Gastrocnemius medialis (tissue), 4 donors: ENCODE results near the gene GAPVD1. TPM values are rescaled to one million over a fixed set of nuclear protein-coding genes. Genes with fewer than 3 reads are reported as not detected.

Experiments
- ATAC-seq, 2 donors: fragments of 150-250 bp; one replicate each; pipeline ENCODE4 v1.9.1; 2016
- DNase-seq, 2 donors: peaks; one replicate each; pipeline ENCODE4 v3.0.0-alpha.2; 2019
- H3K27ac ChIP-seq, 4 donors: fragments of 200-600 bp; sonication (generic); 1 replicate in 1 of 4; 2 replicates in 3 of 4; pipeline ENCODE4 v1.5.1; 2016 to 2018; ENCODE audit warnings: mild to moderate bottlenecking in 2 of 4, moderate library complexity in 1 of 4
- H3K27me3 ChIP-seq, 3 donors: fragments of 200-600 bp; sonication (generic) in 2 of 3; 1 replicate in 1 of 3; 2 replicates in 2 of 3; pipeline versions ENCODE4 v1.5.1 to v1.6.0; 2016 to 2019; ENCODE audit warnings: mild to moderate bottlenecking in 1 of 3, moderate library complexity in 1 of 3
- H3K36me3 ChIP-seq, 2 donors: fragments of 200-600 bp; sonication (generic) in 1 of 2; one replicate each; pipeline ENCODE4 v1.5.1; 2017 to 2018
- H3K4me1 ChIP-seq, 2 donors: fragments of 200-600 bp; sonication (generic) in 1 of 2; one replicate each; pipeline ENCODE4 v1.5.1; 2016 to 2017; ENCODE audit warnings: mild to moderate bottlenecking in 2 of 2
- H3K4me3 ChIP-seq, 4 donors: fragments of 200-600 bp; sonication (generic) in 3 of 4; 1 replicate in 1 of 4; 2 replicates in 3 of 4; pipeline ENCODE4 v1.5.1; 2016 to 2019; ENCODE audit warnings: mild to moderate bottlenecking in 2 of 4
- H3K9me3 ChIP-seq, 3 donors: fragments of 200-600 bp; sonication (generic) in 2 of 3; 1 replicate in 1 of 3; 2 replicates in 2 of 3; pipeline ENCODE4 v1.5.1; 2016 to 2019
- CTCF ChIP-seq, 5 experiments: fragments of 450-650 bp in 3 of 5; fragments of 200-600 bp in 2 of 5; sonication (generic) in 2 of 5; IDR thresholded peaks in 4 of 5; conservative IDR thresholded peaks in 1 of 5; 1 replicate in 4 of 5; 2 replicates in 1 of 5; pipeline ENCODE4 v1.5.1; 2016 to 2019; ENCODE audit warnings: antibody characterized with exemption in 5 of 5, mild to moderate bottlenecking in 3 of 5, moderate library complexity in 3 of 5
- POLR2A ChIP-seq, 2 donors: fragments of 450-650 bp; IDR thresholded peaks; one replicate each; pipeline ENCODE4 v1.6.1; 2017; ENCODE audit warnings: antibody characterized with exemption in 2 of 2, mild to moderate bottlenecking in 2 of 2, moderate library complexity in 2 of 2
- in situ Hi-C, 4 donors: fragments of 200-750 bp; cut with MboI; loops; one replicate each; pipeline versions ENCODE4 v1.15.0 to v1.8.0; 2017; ENCODE audit warnings: low sequenced_read_pairs in 4 of 4
- intact Hi-C: fragments of 100-400 bp; cut with DNase I; formaldehyde crosslinking; loops from one replicate; pipeline ENCODE4 v1.15.1; 2023; ENCODE audit warnings: low total_unique reads
- total RNA-seq, 4 donors: library from RNA; depleted of rRNA; stranded (reverse); fragments of >200 nt; gene quantifications; one replicate each; pipeline versions ENCODE4 v1.1.0 to v1.2.3, GENCODE V29; 2016

Gene GAPVD1
- total RNA-seq, 4 donors from 2014 or later = 46.9 to 66.8 (median 53.6) TPM

- H3K4me1 ChIP-seq = peaks cover 0 to 5% of the 10 kb centered on the region in 2 donors
- no peak for TF ChIP-seq POLR2A (IDR thresholded peaks at IDR 0.05)
- ATAC-seq (no peak), DNase-seq (no peak)
- H3K36me3 ChIP-seq = no peaks in the 10 kb centered on the region
- in situ Hi-C loops = loop anchor here in 2 of 4 donors (10.0 to 25.0 kb wide), 2 partner anchors 118 to 610 kb away; partner anchors contain the start of gene NR6A1 (in 1 of the 2)
- H3K4me3 ChIP-seq = no peak overlapping the region
- H3K9me3 ChIP-seq = no peaks in the 10 kb centered on the region
- no peaks in the 10 kb centered on the region for H3K27me3 ChIP-seq
- intact Hi-C loops = no loop called here
- no peak overlapping the region for H3K27ac ChIP-seq
Measured at GRCh38 chr9:125372441-125373226, 111.0 kb downstream of the GAPVD1 start.

DNA sequence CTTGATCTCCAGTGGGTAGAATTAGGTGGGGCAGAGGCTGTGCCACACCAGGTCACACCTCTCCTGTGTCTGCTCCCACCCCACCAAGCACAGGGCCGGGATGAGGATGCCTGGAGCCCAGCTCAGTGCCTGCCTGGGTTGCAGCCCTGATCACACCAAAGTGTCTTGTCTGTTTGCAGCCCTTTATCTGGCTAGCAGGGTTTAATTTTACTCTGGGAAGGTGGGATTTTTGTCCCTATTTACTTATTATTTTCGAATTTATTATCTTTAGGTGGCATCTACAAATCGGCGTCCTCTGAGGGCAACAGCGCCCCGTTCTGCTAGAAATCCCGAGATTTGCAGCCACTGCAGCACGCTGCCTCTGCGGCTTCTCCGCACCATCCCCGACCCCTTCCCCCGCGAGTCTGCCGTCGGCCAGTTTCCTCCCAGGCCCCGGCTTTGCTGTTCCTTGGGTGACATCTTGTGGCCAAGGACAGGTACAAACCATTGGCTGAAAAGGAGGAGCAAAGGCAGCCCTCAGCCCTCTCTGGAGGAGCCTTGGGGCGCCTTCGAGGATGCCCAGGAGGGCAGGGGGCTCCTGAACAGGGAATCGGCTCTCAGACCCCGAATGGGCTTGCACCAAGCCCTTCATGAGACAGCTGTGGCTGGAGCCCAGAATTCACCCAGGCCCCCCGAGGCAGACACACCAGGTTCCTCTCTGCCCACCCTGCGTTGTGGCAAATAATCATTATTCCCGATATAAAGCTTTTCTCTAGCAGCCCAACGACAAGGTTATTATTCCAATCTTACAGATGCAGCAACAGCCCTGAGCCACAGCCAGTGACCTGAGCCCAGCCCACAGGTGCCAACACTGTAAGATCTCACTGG lies 113.0 kb downstream of the GAPVD1 start:
- intact Hi-C loops = loop anchor here (2.0 kb wide), 2 partner anchors 118 to 604 kb away; partner anchors contain the start of gene NR6A1
- DNase-seq = peak; percentile 31 to 40

DNA sequence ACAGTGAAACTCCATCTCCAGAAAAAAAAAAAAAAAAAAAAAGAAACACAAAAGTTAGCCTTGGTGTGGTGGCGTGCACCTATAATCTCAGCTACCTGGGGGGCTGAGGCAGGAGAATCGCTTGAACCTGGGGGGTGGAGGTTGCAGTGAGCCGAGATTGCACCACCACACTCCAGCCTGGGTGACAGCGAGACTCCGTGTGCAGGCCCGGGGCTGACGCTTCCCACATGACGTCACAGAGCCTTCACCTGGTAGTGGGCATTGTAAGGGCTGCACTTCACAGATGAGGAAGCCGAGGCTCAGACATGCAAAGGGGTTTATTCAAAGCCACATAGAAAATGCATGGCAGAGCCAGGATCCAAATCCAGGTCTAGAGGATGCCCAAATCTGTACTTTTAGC lies 114.2 kb downstream of the GAPVD1 start:
- Histone ChIP-seq H3K4me3 (no peak overlapping the region), H3K4me1 (peaks cover 0 to 5% of the 10 kb centered on the region in 2 donors), H3K36me3 (no peaks in the 10 kb centered on the region), H3K9me3 (no peaks in the 10 kb centered on the region), H3K27ac (no peak overlapping the region), H3K27me3 (no peaks in the 10 kb centered on the region)
- in situ Hi-C loops (loop anchor here in 1 of 4 donors (10.0 to 25.0 kb wide), 2 partner anchors 121 to 614 kb away; partner anchors contain the start of gene NR6A1), intact Hi-C loops (loop anchor here (2.0 kb wide), 2 partner anchors 119 to 605 kb away; partner anchors contain the start of gene NR6A1)
- TF ChIP-seq CTCF (IDR thresholded peaks at IDR 0.05 in 4 of 5, conservative IDR thresholded peaks at IDR 0.05 in 1 of 5) = no peak
- TF ChIP-seq POLR2A (IDR thresholded peaks at IDR 0.05) = no peak
- ATAC-seq (no peak), DNase-seq (no peak)

More for the DNA sequence above, 113.0 kb downstream of the GAPVD1 start:
- Histone ChIP-seq H3K9me3 (no peaks in the 10 kb centered on the region), H3K4me3 (peak overlapping the region in 3 of 4 donors; percentile 25 to 42 (median 31)), H3K27me3 (no peaks in the 10 kb centered on the region), H3K27ac (no peak overlapping the region), H3K36me3 (no peaks in the 10 kb centered on the region), H3K4me1 (peaks cover 0 to 5% of the 10 kb centered on the region in 2 donors)
- in situ Hi-C loops = loop anchor here in 2 of 4 donors (10.0 to 25.0 kb wide), 2 partner anchors 120 to 612 kb away; partner anchors contain the start of gene NR6A1 (in 2 of the 2)
- peak; percentile 45 to 79 (median 62) for TF ChIP-seq CTCF (IDR thresholded peaks at IDR 0.05 in 4 of 5, conservative IDR thresholded peaks at IDR 0.05 in 1 of 5)
- no peak for TF ChIP-seq POLR2A (IDR thresholded peaks at IDR 0.05)
- peak; percentile 81 to 83 for ATAC-seq

DNA sequence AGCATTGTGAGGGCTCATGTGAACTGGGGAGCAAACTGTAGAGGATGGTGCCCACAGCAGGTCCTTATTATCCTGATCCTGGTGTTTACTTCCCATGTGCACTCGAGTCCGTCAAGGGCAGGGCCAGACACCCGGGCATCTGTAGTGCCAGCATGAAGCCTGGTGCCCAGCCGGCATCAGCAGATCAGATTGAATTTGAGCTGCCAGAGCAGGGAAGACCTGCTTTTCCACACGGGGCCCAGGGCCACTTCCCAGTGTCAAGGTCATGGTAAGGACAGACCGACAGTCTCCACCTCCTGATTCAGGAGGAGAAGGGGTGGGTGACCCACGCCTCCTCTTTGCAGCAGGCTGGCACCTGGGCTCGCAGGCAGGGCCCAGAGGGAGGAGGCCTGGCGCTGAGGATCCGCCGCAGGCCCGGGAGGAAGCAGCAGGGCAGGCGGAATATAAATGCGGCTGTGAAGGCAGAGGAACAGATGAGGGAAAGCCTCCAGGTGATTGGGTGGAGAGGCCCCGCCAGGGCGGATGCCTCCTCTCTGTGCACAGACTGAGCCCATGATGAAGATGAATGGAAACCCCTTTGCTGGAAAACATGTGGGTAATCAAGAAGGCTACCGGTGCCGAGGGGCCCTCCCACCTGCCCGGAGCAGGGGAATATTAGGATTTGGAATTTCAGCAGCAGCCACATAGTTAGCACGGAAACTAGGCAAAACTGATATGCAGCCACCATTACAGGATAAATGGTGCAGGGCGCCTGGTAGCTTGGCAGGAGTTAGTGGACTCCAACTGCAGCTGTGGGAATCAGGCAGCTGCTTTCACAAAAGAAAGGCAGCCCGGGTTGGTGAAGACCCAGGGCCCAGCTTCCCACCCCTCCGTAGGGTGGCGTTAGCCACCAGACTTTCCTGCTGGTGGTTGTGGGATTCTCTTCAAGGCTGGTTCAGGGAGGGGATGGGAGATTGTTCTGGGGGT lies 114.9 kb downstream of the GAPVD1 start:
- no peak for TF ChIP-seq POLR2A (IDR thresholded peaks at IDR 0.05)
- TF ChIP-seq CTCF (IDR thresholded peaks at IDR 0.05 in 4 of 5, conservative IDR thresholded peaks at IDR 0.05 in 1 of 5) = no peak
- intact Hi-C loops = no loop called here
- Histone ChIP-seq H3K27me3 (no peaks in the 10 kb centered on the region), H3K36me3 (no peaks in the 10 kb centered on the region), H3K4me3 (no peak overlapping the region), H3K9me3 (no peaks in the 10 kb centered on the region), H3K4me1 (peaks cover 0 to 5% of the 10 kb centered on the region in 2 donors), H3K27ac (no peak overlapping the region)
- DNase-seq (no peak), ATAC-seq (no peak)
- in situ Hi-C loops = loop anchor here in 1 of 4 donors (10.0 to 25.0 kb wide), 2 partner anchors 122 to 614 kb away; partner anchors contain the start of gene NR6A1
